ENCODE measurements around the gene EXOC4. TPM values are rescaled to one million over a fixed set of nuclear protein-coding genes. Genes with fewer than 3 reads are reported as not detected.

Gene EXOC4
- total and polyA plus RNA-seq, 2 of the 13 experiments (the other 11 are each of a cell fraction or from before 2014, with no cell fraction given) = 22.5 to 39.0 TPM

DNA sequence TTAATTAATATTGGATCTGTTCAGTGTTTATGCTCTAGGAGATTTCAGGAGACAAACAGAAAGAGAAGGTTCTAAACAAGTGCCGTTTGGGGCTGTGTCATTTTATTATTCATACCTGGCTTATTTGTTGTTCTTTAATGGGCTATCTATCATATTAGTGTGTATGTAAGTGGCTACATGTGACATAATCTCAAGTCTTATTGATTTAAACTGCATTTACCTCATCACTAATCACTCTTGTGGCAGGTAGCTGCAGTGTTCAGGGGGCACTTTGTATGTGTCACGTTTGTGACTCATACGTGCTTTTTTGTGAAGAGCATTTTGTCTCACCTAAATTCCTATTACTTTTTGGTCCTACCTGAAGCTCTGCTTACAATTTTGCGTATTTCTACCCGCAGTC lies 95.4 kb downstream of the EXOC4 start:
- POLR2A ChIA-PET = no interaction called here
- TF ChIP-seq, protein P1, sequence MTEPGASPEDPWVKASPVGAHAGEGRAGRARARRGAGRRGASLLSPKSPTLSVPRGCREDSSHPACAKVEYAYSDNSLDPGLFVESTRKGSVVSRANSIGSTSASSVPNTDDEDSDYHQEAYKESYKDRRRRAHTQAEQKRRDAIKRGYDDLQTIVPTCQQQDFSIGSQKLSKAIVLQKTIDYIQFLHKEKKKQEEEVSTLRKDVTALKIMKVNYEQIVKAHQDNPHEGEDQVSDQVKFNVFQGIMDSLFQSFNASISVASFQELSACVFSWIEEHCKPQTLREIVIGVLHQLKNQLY (CRISPR knock-in tag; IDR thresholded peaks at IDR 0.05) = no peak
- no peak for TF ChIP-seq PBX2 (CRISPR knock-in tag; IDR thresholded peaks at IDR 0.05)
- TF ChIP-seq ZNF670 (CRISPR knock-in tag; IDR thresholded peaks at IDR 0.05; ENCODE audit: borderline replicate concordance) = no peak
- no peak for TF ChIP-seq JDP2 (CRISPR knock-in tag; IDR thresholded peaks at IDR 0.05; ENCODE audit: borderline replicate concordance)
- TF ChIP-seq SP2 (CRISPR knock-in tag; IDR thresholded peaks at IDR 0.05) = no peak
- TF ChIP-seq, protein P2, sequence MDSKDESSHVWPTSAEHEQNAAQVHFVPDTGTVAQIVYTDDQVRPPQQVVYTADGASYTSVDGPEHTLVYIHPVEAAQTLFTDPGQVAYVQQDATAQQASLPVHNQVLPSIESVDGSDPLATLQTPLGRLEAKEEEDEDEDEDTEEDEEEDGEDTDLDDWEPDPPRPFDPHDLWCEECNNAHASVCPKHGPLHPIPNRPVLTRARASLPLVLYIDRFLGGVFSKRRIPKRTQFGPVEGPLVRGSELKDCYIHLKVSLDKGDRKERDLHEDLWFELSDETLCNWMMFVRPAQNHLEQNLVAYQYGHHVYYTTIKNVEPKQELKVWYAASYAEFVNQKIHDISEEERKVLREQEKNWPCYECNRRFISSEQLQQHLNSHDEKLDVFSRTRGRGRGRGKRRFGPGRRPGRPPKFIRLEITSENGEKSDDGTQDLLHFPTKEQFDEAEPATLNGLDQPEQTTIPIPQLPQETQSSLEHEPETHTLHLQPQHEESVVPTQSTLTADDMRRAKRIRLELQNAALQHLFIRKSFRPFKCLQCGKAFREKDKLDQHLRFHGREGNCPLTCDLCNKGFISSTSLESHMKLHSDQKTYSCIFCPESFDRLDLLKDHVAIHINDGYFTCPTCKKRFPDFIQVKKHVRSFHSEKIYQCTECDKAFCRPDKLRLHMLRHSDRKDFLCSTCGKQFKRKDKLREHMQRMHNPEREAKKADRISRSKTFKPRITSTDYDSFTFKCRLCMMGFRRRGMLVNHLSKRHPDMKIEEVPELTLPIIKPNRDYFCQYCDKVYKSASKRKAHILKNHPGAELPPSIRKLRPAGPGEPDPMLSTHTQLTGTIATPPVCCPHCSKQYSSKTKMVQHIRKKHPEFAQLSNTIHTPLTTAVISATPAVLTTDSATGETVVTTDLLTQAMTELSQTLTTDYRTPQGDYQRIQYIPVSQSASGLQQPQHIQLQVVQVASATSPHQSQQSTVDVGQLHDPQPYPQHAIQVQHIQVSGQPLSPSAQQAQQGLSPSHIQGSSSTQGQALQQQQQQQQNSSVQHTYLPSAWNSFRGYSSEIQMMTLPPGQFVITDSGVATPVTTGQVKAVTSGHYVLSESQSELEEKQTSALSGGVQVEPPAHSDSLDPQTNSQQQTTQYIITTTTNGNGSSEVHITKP (CRISPR knock-in tag; IDR thresholded peaks at IDR 0.05; ENCODE audit: low read depth) = no peak
- no peak for TF ChIP-seq ZNF678 (CRISPR knock-in tag; IDR thresholded peaks at IDR 0.05)
- no peak for TF ChIP-seq ELK4 (CRISPR knock-in tag; IDR thresholded peaks at IDR 0.05; ENCODE audit: borderline replicate concordance)
- no peak for TF ChIP-seq MXD1 (CRISPR knock-in tag; IDR thresholded peaks at IDR 0.05)
- no peak for DNase-seq (ENCODE audit: low spot score)
- Histone ChIP-seq H3K9ac (ENCODE audit: insufficient read depth, low read depth, low read length) (no peak overlapping the region), H4K20me1 (ENCODE audit: insufficient read depth, low read length) (no peaks in the 10 kb centered on the region), H3K4me1 (ENCODE audit: insufficient read depth, low read length) (no peaks in the 10 kb centered on the region), H3K36me3 (replicated peaks in 1 of 2; ENCODE audit: control insufficient read depth in 1 of 2, insufficient read depth in 2 of 2, low read length in 2 of 2) (peaks cover 0 to 3% of the 10 kb centered on the region in 2 experiments; a peak in 1 of 5 replicates), H3K4me3 (replicated peaks in 1 of 3; ENCODE audit: insufficient read depth in 1 of 3, low read depth in 2 of 3, low read length in 3 of 3) (no peak overlapping the region), H3K4me2 (ENCODE audit: low read depth, low read length) (no peak overlapping the region), H2AFZ (ENCODE audit: low read length) (no peak overlapping the region), H3K27me3 (ENCODE audit: control insufficient read depth in 1 of 2, insufficient read depth in 2 of 2, low read length in 2 of 2) (no peaks in the 10 kb centered on the region), H3K9me3 (ENCODE audit: low read length) (peaks cover 2% of the 10 kb centered on the region; the same call in 1 of the 2 replicates), H3K79me2 (ENCODE audit: insufficient read depth, low read length) (no peaks in the 10 kb centered on the region), H3K27ac (ENCODE audit: extremely low read length, insufficient read depth, low read length) (no peak overlapping the region)
- CTCF ChIA-PET (ENCODE audit: low intra/inter-chr PET ratio, low total read pairs) = no interaction called here
- no peak for FAIRE-seq
- no TSS peak for BruUV-seq (replicated peaks)
- intact Hi-C loops (cut with micrococcal nuclease; ENCODE audit: unreplicated experiment) = loop anchor here (10.0 kb wide), 1 partner anchor 113 kb away; no protein-coding TSS in a partner anchor
- ATAC-seq = no peak
- WGBS (ENCODE audit: low lambda C conversion rate) = 97% methylated on average over 5 of the region's 5 CpGs
- in situ Hi-C loops (cut with HindIII; ENCODE audit: extremely low pct_ligation_motif_present, low pct_unique_long_range_greater_than_20kb) = no loop called here

Data from HepG2 (cell line).